GM10266 (cell line): ENCODE measurements around the gene PDPN.

Experiments used
- DNase-seq: peaks from one replicate; pipeline ENCODE4 v3.0.0; 2012; ENCODE audit errors: extremely low spot score
- CTCF ChIP-seq: IDR thresholded peaks from 2 replicates; pipeline ENCODE4 v1.5.1; 2012; ENCODE audit warnings: mild to moderate bottlenecking, low read depth; ENCODE audit not compliant: control insufficient read depth, insufficient read depth; ENCODE audit errors: missing control alignments

Gene PDPN

GRCh38 chr1:13583595-13583965, at the start of gene PDPN:
PDPN (plus strand) TSS chr1:13583832; CDS start chr1:13584034, 202 bp downstream.
- no peak for DNase-seq

GRCh38 chr1:13535227-13535626, 48.4 kb upstream of the PDPN start:
- no peak for TF ChIP-seq CTCF
- no peak for DNase-seq

More at GRCh38 chr1:13583595-13583965, at the start of gene PDPN:
- TF ChIP-seq CTCF = no peak

GRCh38 chr1:13536571-13536970, 47.1 kb upstream of the PDPN start:
- DNase-seq = no peak
- no peak for TF ChIP-seq CTCF

GRCh38 chr1:13538832-13539231, 44.8 kb upstream of the PDPN start:
- DNase-seq = no peak

GRCh38 chr1:13539683-13540082, 43.9 kb upstream of the PDPN start:
- DNase-seq = no peak
- no peak for TF ChIP-seq CTCF

More at GRCh38 chr1:13538832-13539231, 44.8 kb upstream of the PDPN start:
- TF ChIP-seq CTCF = no peak

GRCh38 chr1:13540866-13541265, 42.8 kb upstream of the PDPN start:
- TF ChIP-seq CTCF = no peak
- DNase-seq = no peak

GRCh38 chr1:13541435-13542215, 42.0 kb upstream of the PDPN start:
- TF ChIP-seq CTCF = no peak
- DNase-seq = no peak
